A549 (cell line): ENCODE data around the gene KEAP1. TPM values are rescaled to one million over a fixed set of nuclear protein-coding genes. Genes with fewer than 3 reads are reported as not detected.
A peak's percentile ranks its signal among the peaks of the same experiment; 100 is the strongest.
"Not testable (repeated sequence)": the region's sequence is repeated elsewhere in the genome, so short reads cannot be mapped to it uniquely, and the experiment has no call there.

Source experiments
- ATAC-seq, 2 experiments: fragments of 200-7000 bp in 1 of 2; fragments of >200 bp in 1 of 2; cut with Nextera tagmentation in 1 of 2; cut with Tn5 transposase in 1 of 2; 3 replicates each; pipeline versions ENCODE4 v1.8.0 to v1.9.1; 2018 to 2020; ENCODE audit warnings: mild to moderate bottlenecking in 1 of 2, moderate library complexity in 1 of 2
- CTCF ChIA-PET: fragments of 300-600 bp; sonication (Branson Sonifier 250); formaldehyde crosslinking; extraction: SDS; loops from one replicate; lab custom pipeline; 2021; ENCODE audit warnings: antibody characterized with exemption, inconsistent platforms; lab: Yijun Ruan, JAX
- POLR2A ChIA-PET: fragments of 350-600 bp; formaldehyde crosslinking; extraction: SDS; loops from one replicate; lab custom pipeline; 2021; ENCODE audit warnings: antibody characterized with exemption, inconsistent platforms; lab: Yijun Ruan, JAX
- DNase-seq, 2 experiments: peaks; one replicate each; pipeline versions ENCODE4 v3.0.0 to v3.0.0-alpha.2; 2011 to 2016; ENCODE audit warnings: low read depth in 1 of 2, low spot score in 1 of 2
- FAIRE-seq: peaks from 2 replicates; lab custom pipeline; 2011; peaks lifted over from hg19 to GRCh38; lab: Jason Lieb, UNC
- H3K27ac ChIP-seq, 2 experiments: fragments of >200 bp; sonication (Bioruptor Twin); formaldehyde crosslinking; 3 replicates each; pipeline ENCODE4 v1.5.1; 2016 to 2017
- H3K4me1 ChIP-seq: fragments of >200 bp; sonication (Bioruptor Twin); formaldehyde crosslinking; 3 replicates; pipeline ENCODE4 v1.6.1; 2016
- H3K4me2 ChIP-seq: fragments of >200 bp; sonication (Bioruptor Twin); formaldehyde crosslinking; 3 replicates; pipeline ENCODE4 v1.6.1; 2016
- H3K4me3 ChIP-seq: fragments of >200 bp; sonication (Bioruptor Twin); formaldehyde crosslinking; 3 replicates; pipeline ENCODE4 v1.5.1; 2016
- H3K9me3 ChIP-seq: fragments of >200 bp; sonication (Bioruptor Twin); formaldehyde crosslinking; 3 replicates; pipeline ENCODE4 v1.6.1; 2016
- CEBPB ChIP-seq, 2 experiments: fragments of >200 bp in 1 of 2; sonication (Bioruptor Twin) in 1 of 2; formaldehyde crosslinking in 1 of 2; IDR thresholded peaks; 2 replicates each; pipeline ENCODE4 v1.6.1; 2012 to 2016
- CHD4 ChIP-seq: fragments of 200-600 bp; sonication (generic); IDR thresholded peaks from 2 replicates; pipeline ENCODE4 v1.6.1; 2016; ENCODE audit warnings: antibody characterized with exemption, mild to moderate bottlenecking, borderline replicate concordance
- EHF ChIP-seq: fragments of 250-450 bp; sonication (Bioruptor Pico); IDR thresholded peaks from 2 replicates; pipeline ENCODE4 v1.5.0; 2020; ENCODE audit warnings: mild to moderate bottlenecking
- ESRRA ChIP-seq: fragments of 150-350 bp; IDR thresholded peaks from 2 replicates; pipeline ENCODE4 v1.6.1; 2014; ENCODE audit warnings: mild to moderate bottlenecking, low read length, borderline replicate concordance
- FOSB ChIP-seq: fragments of 250-450 bp; sonication (Bioruptor Pico); IDR thresholded peaks from 2 replicates; pipeline ENCODE4 v1.5.0; 2020; ENCODE audit warnings: mild to moderate bottlenecking, moderate library complexity
- FOXS1 ChIP-seq: fragments of 250-450 bp; sonication (Bioruptor Pico); IDR thresholded peaks from 2 replicates; pipeline ENCODE4 v1.5.0; 2020; ENCODE audit warnings: mild to moderate bottlenecking, moderate library complexity
- HMGXB4 ChIP-seq: fragments of 250-450 bp; sonication (Bioruptor Pico); IDR thresholded peaks from 2 replicates; pipeline ENCODE4 v1.5.0; 2021; ENCODE audit warnings: mild to moderate bottlenecking, moderate library complexity, borderline replicate concordance
- HOXB13 ChIP-seq: fragments of 250-450 bp; sonication (Bioruptor Pico); IDR thresholded peaks from 2 replicates; pipeline ENCODE4 v1.5.0; 2020; ENCODE audit warnings: low read depth, mild to moderate bottlenecking, moderate library complexity
- KDM5A ChIP-seq: fragments of 200-600 bp; sonication (generic); IDR thresholded peaks from 2 replicates; pipeline ENCODE4 v1.6.1; 2016; ENCODE audit warnings: antibody characterized with exemption, mild to moderate bottlenecking
- MAFK ChIP-seq: fragments of 450-650 bp; IDR thresholded peaks from 2 replicates; pipeline ENCODE4 v1.6.1; 2014; ENCODE audit not compliant: partially characterized antibody
- PHF8 ChIP-seq: fragments of 200-600 bp; sonication (generic); IDR thresholded peaks from 2 replicates; pipeline ENCODE4 v1.6.1; 2016; ENCODE audit warnings: low read depth, mild to moderate bottlenecking, antibody characterized with exemption, moderate library complexity, borderline replicate concordance
- RARB ChIP-seq: fragments of 250-450 bp; sonication (Bioruptor Pico); IDR thresholded peaks from 2 replicates; pipeline ENCODE4 v1.8.0; 2021; ENCODE audit warnings: mild to moderate bottlenecking, moderate library complexity
- REST ChIP-seq: fragments of 200-600 bp; sonication (generic); IDR thresholded peaks from 2 replicates; pipeline ENCODE4 v1.6.1; 2016; ENCODE audit warnings: antibody characterized with exemption, mild to moderate bottlenecking, moderate library complexity
- RFX5 ChIP-seq: fragments of 450-650 bp; IDR thresholded peaks from 2 replicates; pipeline ENCODE4 v1.7.1; 2014; ENCODE audit warnings: antibody characterized with exemption, mild to moderate bottlenecking, moderate library complexity
- SMC3 ChIP-seq: fragments of >200 bp; sonication (Bioruptor Twin); formaldehyde crosslinking; IDR thresholded peaks from 3 replicates; pipeline ENCODE4 v1.6.1; 2018; ENCODE audit warnings: inconsistent platforms
- TFCP2L1 ChIP-seq: fragments of 250-450 bp; sonication (Bioruptor Pico); IDR thresholded peaks from 2 replicates; pipeline ENCODE4 v1.5.0; 2021; ENCODE audit warnings: mild to moderate bottlenecking
- TP53 ChIP-seq: fragments of 250-450 bp; sonication (Bioruptor Pico); IDR thresholded peaks from 2 replicates; pipeline ENCODE4 v1.5.0; 2021; ENCODE audit warnings: mild to moderate bottlenecking, moderate library complexity
- ZSCAN20 ChIP-seq: fragments of 250-450 bp; sonication (Bioruptor Pico); IDR thresholded peaks from 2 replicates; pipeline ENCODE4 v1.8.0; 2022; ENCODE audit warnings: mild to moderate bottlenecking, moderate library complexity
- WGBS: methylation state at CpG from one replicate; pipeline ENCODE4 v1.1.6; 2017; ENCODE audit errors: missing lambda C conversion rate; 5-methylcytosine and 5-hydroxymethylcytosine counted together
- polyA plus RNA-seq, 4 experiments: library from polyadenylated mRNA; depleted of rRNA in 3 of 4; stranded (reverse); fragments of >200 nt; fragmentation: RNase III in 1 of 4; extraction: RNeasy Plus Mini Kit Qiagen cat#74134 plus additional on column Dnase treatment in 1 of 4; gene quantifications; 2 replicates in 3 of 4; 3 replicates in 1 of 4; pipeline ENCODE4 v1.2.3, GENCODE V29; 2011 to 2017
- TF ChIP-seq, protein P1 (sequence below): fragments of 450-650 bp; IDR thresholded peaks from 2 replicates; pipeline ENCODE4 v1.6.1; 2014; ENCODE audit warnings: antibody characterized with exemption

Gene KEAP1
- polyA plus RNA-seq, 2 of the 4 experiments (the other 2 are of a cell fraction): 49.3 to 67.7 TPM

GRCh38 chr19:10460714-10461046, 42.5 kb downstream of the KEAP1 start:
- Histone ChIP-seq H3K4me2 (no peak overlapping the region), H3K4me1 (no peaks in the 10 kb centered on the region), H3K9me3 (no peaks in the 10 kb centered on the region), H3K27ac (no peak overlapping the region), H3K4me3 (no peak overlapping the region)
- CTCF ChIA-PET: interaction anchor here (0.6 kb wide), 1 partner anchor 11 kb away, joined by 3 read pairs; no protein-coding TSS in a partner anchor
- FAIRE-seq (no peak), ATAC-seq (no peak)
- 91% methylated on average over 8 of the region's 8 CpGs for WGBS
- TF ChIP-seq PHF8: no peak
- TF ChIP-seq KDM5A: no peak
- no peak for TF ChIP-seq FOSB (CRISPR knock-in tag)
- TF ChIP-seq ESRRA: no peak
- TF ChIP-seq TP53 (CRISPR knock-in tag): no peak
- no peak for TF ChIP-seq FOXS1
- TF ChIP-seq, all 56 proteins: peak for 0
- no peak for DNase-seq
- POLR2A ChIA-PET: no interaction called here

GRCh38 chr19:10458733-10459132, 44.4 kb downstream of the KEAP1 start:
- POLR2A ChIA-PET, H3K4me1 ChIP-seq: not testable (repeated sequence)

GRCh38 chr19:10454267-10454666, 48.9 kb downstream of the KEAP1 start:
- ATAC-seq (peak in 1 of 2 experiments; percentile 47; a peak in 3 of 6 replicates), FAIRE-seq (no peak), DNase-seq (peak in 1 of 2 experiments; percentile 36)
- no peak overlapping the region for H3K27ac ChIP-seq
- no peaks in the 10 kb centered on the region for H3K4me1 ChIP-seq
- H3K9me3 ChIP-seq: no peaks in the 10 kb centered on the region
- no peak overlapping the region for H3K4me3 ChIP-seq
- ChIA-PET CTCF (interaction anchor here (0.6 to 1.5 kb wide), 4 partner anchors 16 to 50 kb away, joined by 3 to 4 read pairs (median 3); no protein-coding TSS in a partner anchor), POLR2A (no interaction called here)
- TF ChIP-seq RFX5: peak; percentile 95
- TF ChIP-seq CEBPB (IDR thresholded peaks at IDR 0.05): no peak
- no peak overlapping the region for H3K4me2 ChIP-seq
- WGBS: 65% methylated on average over 2 of the region's 5 CpGs

More at GRCh38 chr19:10458733-10459132, 44.4 kb downstream of the KEAP1 start:
- H3K27ac ChIP-seq, H3K4me3 ChIP-seq, H3K4me2 ChIP-seq, CTCF ChIA-PET, H3K9me3 ChIP-seq, DNase-seq, ATAC-seq, FAIRE-seq: not testable (repeated sequence)
- 86% methylated on average over 7 of the region's 7 CpGs for WGBS

DNA sequence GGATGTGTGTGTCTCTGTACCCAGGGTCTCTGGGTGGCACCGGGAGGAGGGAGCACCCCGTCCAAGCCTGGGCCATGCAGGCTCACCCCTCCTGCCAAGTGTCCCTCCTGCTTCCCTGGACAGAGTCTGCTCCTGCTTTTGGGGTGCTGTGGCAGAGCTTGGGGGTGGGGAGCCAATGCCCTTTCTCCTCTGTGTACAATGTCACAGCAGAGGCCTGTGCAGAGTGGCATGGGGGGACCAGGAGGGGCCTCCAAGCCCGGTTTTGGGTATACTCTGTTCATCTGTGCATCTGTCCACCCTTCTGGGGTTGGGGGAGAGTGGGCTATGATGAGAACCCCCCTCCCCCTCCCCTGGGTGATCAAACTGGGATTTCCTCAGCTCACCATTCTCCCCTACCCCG, 49.3 kb downstream of the KEAP1 start:
- ATAC-seq (no peak), DNase-seq (no peak), FAIRE-seq (no peak)
- Histone ChIP-seq H3K4me3 (no peak overlapping the region), H3K4me2 (no peak overlapping the region), H3K9me3 (no peaks in the 10 kb centered on the region), H3K4me1 (no peaks in the 10 kb centered on the region), H3K27ac (no peak overlapping the region)
- no peak for TF ChIP-seq EHF (CRISPR knock-in tag)
- no peak for TF ChIP-seq CHD4
- TF ChIP-seq RFX5: no peak
- no peak for TF ChIP-seq ZSCAN20
- TF ChIP-seq SMC3: no peak
- TF ChIP-seq TFCP2L1 (CRISPR knock-in tag): no peak
- TF ChIP-seq HMGXB4: no peak
- TF ChIP-seq PHF8: no peak
- TF ChIP-seq, protein P1, sequence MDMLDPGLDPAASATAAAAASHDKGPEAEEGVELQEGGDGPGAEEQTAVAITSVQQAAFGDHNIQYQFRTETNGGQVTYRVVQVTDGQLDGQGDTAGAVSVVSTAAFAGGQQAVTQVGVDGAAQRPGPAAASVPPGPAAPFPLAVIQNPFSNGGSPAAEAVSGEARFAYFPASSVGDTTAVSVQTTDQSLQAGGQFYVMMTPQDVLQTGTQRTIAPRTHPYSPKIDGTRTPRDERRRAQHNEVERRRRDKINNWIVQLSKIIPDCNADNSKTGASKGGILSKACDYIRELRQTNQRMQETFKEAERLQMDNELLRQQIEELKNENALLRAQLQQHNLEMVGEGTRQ: no peak
- TF ChIP-seq REST: no peak
- no peak for TF ChIP-seq MAFK
- no peak for TF ChIP-seq RARB (CRISPR knock-in tag)
- TF ChIP-seq HOXB13: no peak
- POLR2A ChIA-PET: no interaction called here
- WGBS: 38% methylated on average over 2 of the region's 4 CpGs
- CTCF ChIA-PET: interaction anchor here (1.4 to 1.5 kb wide), 2 partner anchors 18 to 32 kb away, joined by 3 to 4 read pairs; no protein-coding TSS in a partner anchor
